ENCODE results near the gene SORCS2.

SORCS2 gene

GRCh38 chr4:7651461-7651921, 459.2 kb downstream of the SORCS2 start:
- H3K4me1 ChIP-seq (ENCODE audit: control insufficient read depth, insufficient read depth, low read length) = no peaks in the 10 kb centered on the region
- peaks cover 0 to 9% of the 10 kb centered on the region in 2 donors for H3K27me3 ChIP-seq (ENCODE audit: control insufficient read depth in 1 of 2, insufficient read depth in 2 of 2, low read length in 2 of 2)
- H3K9me3 ChIP-seq (ENCODE audit: control insufficient read depth in 2 of 2, low read length in 2 of 2) = no peaks in the 10 kb centered on the region
- H3K4me3 ChIP-seq (ENCODE audit: low read length in 2 of 2) = no peak overlapping the region
- H3K36me3 ChIP-seq (ENCODE audit: control insufficient read depth in 2 of 2, insufficient read depth in 2 of 2, low read length in 2 of 2) = no peaks in the 10 kb centered on the region
- H3K27ac ChIP-seq (ENCODE audit: low read length) = no peak overlapping the region
- no peak overlapping the region for H3K9ac ChIP-seq (ENCODE audit: low read length in 2 of 2)

GRCh38 chr4:7652006-7652405, 459.7 kb downstream of the SORCS2 start:
- no peaks in the 10 kb centered on the region for H3K4me1 ChIP-seq (ENCODE audit: control insufficient read depth, insufficient read depth, low read length)

GRCh38 chr4:7652451-7652881, 460.1 kb downstream of the SORCS2 start:
- Histone ChIP-seq H3K4me1 (ENCODE audit: control insufficient read depth, insufficient read depth, low read length) (no peaks in the 10 kb centered on the region), H3K27ac (ENCODE audit: low read length) (no peak overlapping the region), H3K9me3 (ENCODE audit: control insufficient read depth in 2 of 2, low read length in 2 of 2) (no peaks in the 10 kb centered on the region), H3K9ac (ENCODE audit: low read length in 2 of 2) (no peak overlapping the region), H3K36me3 (ENCODE audit: control insufficient read depth in 2 of 2, insufficient read depth in 2 of 2, low read length in 2 of 2) (no peaks in the 10 kb centered on the region), H3K27me3 (ENCODE audit: control insufficient read depth in 1 of 2, insufficient read depth in 2 of 2, low read length in 2 of 2) (peaks cover 0 to 9% of the 10 kb centered on the region in 2 donors), H3K4me3 (ENCODE audit: low read length in 2 of 2) (no peak overlapping the region)

More at GRCh38 chr4:7652006-7652405, 459.7 kb downstream of the SORCS2 start:
- Histone ChIP-seq H3K27me3 (ENCODE audit: control insufficient read depth in 1 of 2, insufficient read depth in 2 of 2, low read length in 2 of 2) (peaks cover 0 to 9% of the 10 kb centered on the region in 2 donors), H3K27ac (ENCODE audit: low read length) (no peak overlapping the region), H3K9me3 (ENCODE audit: control insufficient read depth in 2 of 2, low read length in 2 of 2) (no peaks in the 10 kb centered on the region), H3K4me3 (ENCODE audit: low read length in 2 of 2) (no peak overlapping the region), H3K9ac (ENCODE audit: low read length in 2 of 2) (no peak overlapping the region), H3K36me3 (ENCODE audit: control insufficient read depth in 2 of 2, insufficient read depth in 2 of 2, low read length in 2 of 2) (no peaks in the 10 kb centered on the region)

- H3K4me1 ChIP-seq (ENCODE audit: control insufficient read depth, insufficient read depth, low read length) = no peaks in the 10 kb centered on the region
- H3K4me3 ChIP-seq (ENCODE audit: low read length in 2 of 2) = no peak overlapping the region
- no peaks in the 10 kb centered on the region for H3K36me3 ChIP-seq (ENCODE audit: control insufficient read depth in 2 of 2, insufficient read depth in 2 of 2, low read length in 2 of 2)
- H3K9me3 ChIP-seq (ENCODE audit: control insufficient read depth in 2 of 2, low read length in 2 of 2) = no peaks in the 10 kb centered on the region
- H3K27ac ChIP-seq (ENCODE audit: low read length) = no peak overlapping the region
- peaks cover 0 to 9% of the 10 kb centered on the region in 2 donors for H3K27me3 ChIP-seq (ENCODE audit: control insufficient read depth in 1 of 2, insufficient read depth in 2 of 2, low read length in 2 of 2)
- H3K9ac ChIP-seq (ENCODE audit: low read length in 2 of 2) = no peak overlapping the region
Measured at GRCh38 chr4:7652906-7653305, 460.6 kb downstream of the SORCS2 start.

GRCh38 chr4:7653510-7654369, 461.4 kb downstream of the SORCS2 start:
- Histone ChIP-seq H3K9ac (ENCODE audit: low read length in 2 of 2) (no peak overlapping the region), H3K27me3 (ENCODE audit: control insufficient read depth in 1 of 2, insufficient read depth in 2 of 2, low read length in 2 of 2) (peaks cover 0 to 9% of the 10 kb centered on the region in 2 donors), H3K4me1 (ENCODE audit: control insufficient read depth, insufficient read depth, low read length) (no peaks in the 10 kb centered on the region), H3K9me3 (ENCODE audit: control insufficient read depth in 2 of 2, low read length in 2 of 2) (no peaks in the 10 kb centered on the region), H3K4me3 (ENCODE audit: low read length in 2 of 2) (no peak overlapping the region), H3K36me3 (ENCODE audit: control insufficient read depth in 2 of 2, insufficient read depth in 2 of 2, low read length in 2 of 2) (no peaks in the 10 kb centered on the region), H3K27ac (ENCODE audit: low read length) (no peak overlapping the region)

GRCh38 chr4:7654550-7655445, 462.5 kb downstream of the SORCS2 start:
- Histone ChIP-seq H3K4me3 (ENCODE audit: low read length in 2 of 2) (no peak overlapping the region), H3K9ac (ENCODE audit: low read length in 2 of 2) (no peak overlapping the region), H3K36me3 (ENCODE audit: control insufficient read depth in 2 of 2, insufficient read depth in 2 of 2, low read length in 2 of 2) (no peaks in the 10 kb centered on the region), H3K27me3 (ENCODE audit: control insufficient read depth in 1 of 2, insufficient read depth in 2 of 2, low read length in 2 of 2) (peaks cover 0 to 9% of the 10 kb centered on the region in 2 donors), H3K4me1 (ENCODE audit: control insufficient read depth, insufficient read depth, low read length) (no peaks in the 10 kb centered on the region), H3K27ac (ENCODE audit: low read length) (no peak overlapping the region), H3K9me3 (ENCODE audit: control insufficient read depth in 2 of 2, low read length in 2 of 2) (no peaks in the 10 kb centered on the region)

- Histone ChIP-seq H3K4me1 (ENCODE audit: control insufficient read depth, insufficient read depth, low read length) (no peaks in the 10 kb centered on the region), H3K9ac (ENCODE audit: low read length in 2 of 2) (no peak overlapping the region), H3K27ac (ENCODE audit: low read length) (no peak overlapping the region), H3K36me3 (ENCODE audit: control insufficient read depth in 2 of 2, insufficient read depth in 2 of 2, low read length in 2 of 2) (no peaks in the 10 kb centered on the region), H3K4me3 (ENCODE audit: low read length in 2 of 2) (no peak overlapping the region), H3K9me3 (ENCODE audit: control insufficient read depth in 2 of 2, low read length in 2 of 2) (no peaks in the 10 kb centered on the region), H3K27me3 (ENCODE audit: control insufficient read depth in 1 of 2, insufficient read depth in 2 of 2, low read length in 2 of 2) (peaks cover 0 to 9% of the 10 kb centered on the region in 2 donors)
Measured at GRCh38 chr4:7655511-7656243, 463.3 kb downstream of the SORCS2 start.

- H3K36me3 ChIP-seq (ENCODE audit: control insufficient read depth in 2 of 2, insufficient read depth in 2 of 2, low read length in 2 of 2) = no peaks in the 10 kb centered on the region
- H3K4me3 ChIP-seq (ENCODE audit: low read length in 2 of 2) = no peak overlapping the region
- peaks cover 0 to 9% of the 10 kb centered on the region in 2 donors for H3K27me3 ChIP-seq (ENCODE audit: control insufficient read depth in 1 of 2, insufficient read depth in 2 of 2, low read length in 2 of 2)
- H3K27ac ChIP-seq (ENCODE audit: low read length) = no peak overlapping the region
- H3K9me3 ChIP-seq (ENCODE audit: control insufficient read depth in 2 of 2, low read length in 2 of 2) = no peaks in the 10 kb centered on the region
- H3K9ac ChIP-seq (ENCODE audit: low read length in 2 of 2) = no peak overlapping the region
- no peaks in the 10 kb centered on the region for H3K4me1 ChIP-seq (ENCODE audit: control insufficient read depth, insufficient read depth, low read length)
Measured at GRCh38 chr4:7656244-7656800, 464.0 kb downstream of the SORCS2 start.

- H3K36me3 ChIP-seq (ENCODE audit: control insufficient read depth in 2 of 2, insufficient read depth in 2 of 2, low read length in 2 of 2) = no peaks in the 10 kb centered on the region
- no peak overlapping the region for H3K4me3 ChIP-seq (ENCODE audit: low read length in 2 of 2)
- no peaks in the 10 kb centered on the region for H3K4me1 ChIP-seq (ENCODE audit: control insufficient read depth, insufficient read depth, low read length)
- no peak overlapping the region for H3K27ac ChIP-seq (ENCODE audit: low read length)
- no peak overlapping the region for H3K9ac ChIP-seq (ENCODE audit: low read length in 2 of 2)
- H3K27me3 ChIP-seq (ENCODE audit: control insufficient read depth in 1 of 2, insufficient read depth in 2 of 2, low read length in 2 of 2) = peaks cover 0 to 9% of the 10 kb centered on the region in 2 donors
- H3K9me3 ChIP-seq (ENCODE audit: control insufficient read depth in 2 of 2, low read length in 2 of 2) = no peaks in the 10 kb centered on the region
Measured at GRCh38 chr4:7657545-7658297, 465.4 kb downstream of the SORCS2 start.

Data from stomach smooth muscle (tissue), 2 donors.